Stimulated activated CD8-positive, alpha-beta memory T cell treated with anti-CD3 and anti-CD28 coated beads, Interleukin-15, amount 100 ng/mL, for 24 hours (primary cell): ENCODE data around the gene DBNL.

Experiments used
- DNase-seq: peaks from one replicate; pipeline ENCODE4 v3.0.0-alpha.2; 2020; ENCODE audit warnings: low read depth

The DBNL gene

GRCh38 chr7:44043902-44044301, 600 bp upstream of the DBNL start:
- no peak for DNase-seq

GRCh38 chr7:44045226-44046014, 918 bp downstream of the DBNL start:
- DNase-seq: no peak

- no peak for DNase-seq
Measured at GRCh38 chr7:44046321-44047061, 2.0 kb downstream of the DBNL start.

GRCh38 chr7:44048031-44048795, 3.7 kb downstream of the DBNL start:
- no peak for DNase-seq

GRCh38 chr7:44050121-44050914, 5.8 kb downstream of the DBNL start:
- no peak for DNase-seq

GRCh38 chr7:44050915-44051560, 6.5 kb downstream of the DBNL start:
- no peak for DNase-seq

GRCh38 chr7:44051611-44052220, 7.2 kb downstream of the DBNL start:
- no peak for DNase-seq

GRCh38 chr7:44052771-44053365, 8.4 kb downstream of the DBNL start:
- DNase-seq: no peak

- DNase-seq: no peak
Measured at GRCh38 chr7:44056681-44057080, 12.2 kb downstream of the DBNL start.

- DNase-seq: no peak
Measured at GRCh38 chr7:44057181-44057848, 12.8 kb downstream of the DBNL start.

GRCh38 chr7:44057849-44058758, 13.6 kb downstream of the DBNL start:
- no peak for DNase-seq

GRCh38 chr7:44058759-44059218, 14.3 kb downstream of the DBNL start:
- no peak for DNase-seq

- no peak for DNase-seq
Measured at GRCh38 chr7:44059219-44060090, 15.0 kb downstream of the DBNL start.

GRCh38 chr7:44060091-44060947, 15.8 kb downstream of the DBNL start:
- no peak for DNase-seq

GRCh38 chr7:44060948-44061644, 16.6 kb downstream of the DBNL start:
- DNase-seq: no peak

GRCh38 chr7:44061645-44062179, 17.2 kb downstream of the DBNL start:
- no peak for DNase-seq
